ENCODE data around the gene WDR48. TPM values are rescaled to one million over a fixed set of nuclear protein-coding genes. Genes with fewer than 3 reads are reported as not detected.

The WDR48 gene
- total and polyA plus RNA-seq, 2 experiments from 2014 or later = 27.2 to 54.3 TPM

GRCh38 chr3:39122813-39123212 is 71.0 kb downstream of the WDR48 start (continued):
- TF ChIP-seq ZNF462 (CRISPR knock-in tag; IDR thresholded peaks at IDR 0.05) = no peak

- H3F3A ChIP-seq (replicated peaks; ENCODE audit: low read depth) = no peaks in the 10 kb centered on the region
- no peaks in the 10 kb centered on the region for H3K9me2 ChIP-seq (ENCODE audit: insufficient read depth)
- Mint-ChIP-seq H3K4me3 (no peak overlapping the region), H3K36me3 (ENCODE audit: low read depth) (no peaks in the 10 kb centered on the region; the same call in 2 of the 3 replicates), H3K27me3 (ENCODE audit: insufficient read depth, low read depth, poor library complexity) (peaks cover 6% of the 10 kb centered on the region), H3K27ac (no peak overlapping the region), H3K4me1 (peaks cover 6% of the 10 kb centered on the region; the same call in 2 of the 3 replicates), H3K9me3 (no peaks in the 10 kb centered on the region)
- no peaks in the 10 kb centered on the region for H3K4me1 ChIP-seq (ENCODE audit: insufficient read depth)
- peak; percentile 46 to 78 for TF ChIP-seq CTCF (conservative IDR thresholded peaks at IDR 0.05; ENCODE audit: low read depth in 2 of 2)
- no peak for TF ChIP-seq EZH2 (IDR thresholded peaks at IDR 0.05; ENCODE audit: low read depth, unreplicated experiment)
- H3K27ac ChIP-seq (ENCODE audit: low read depth) = no peak overlapping the region
- peak; percentile 57 for DNase-seq (ENCODE audit: low spot score)
- H3K79me2 ChIP-seq (replicated peaks; ENCODE audit: insufficient read depth) = no peaks in the 10 kb centered on the region
- no peak overlapping the region for H3K4me2 ChIP-seq
- H2AFZ ChIP-seq = no peak overlapping the region
- no peaks in the 10 kb centered on the region for H4K20me1 ChIP-seq (replicated peaks; ENCODE audit: insufficient read depth)
- H3K36me3 ChIP-seq (ENCODE audit: insufficient read depth) = no peaks in the 10 kb centered on the region
- H3K27me3 ChIP-seq (ENCODE audit: insufficient read depth) = no peaks in the 10 kb centered on the region
- peak; percentile 77 for ATAC-seq
- H3K4me3 ChIP-seq = no peak overlapping the region
These were observed 73.3 kb downstream of the WDR48 start for GRCh38 chr3:39124876-39125840.

All from GM23338 (cell line).